ENCODE results near the gene EXOC6B.

Gene EXOC6B

GRCh38 chr2:72271766-72272641 is 553.8 kb downstream of the EXOC6B start:
- Mint-ChIP-seq H3K27ac (no peak overlapping the region), H3K27me3 (no peaks in the 10 kb centered on the region), H3K4me3 (no peak overlapping the region)

GRCh38 chr2:72271276-72271614 is 554.6 kb downstream of the EXOC6B start:
- Mint-ChIP-seq H3K27ac (no peak overlapping the region), H3K9me3 (peaks cover 2% of the 10 kb centered on the region), H3K27me3 (no peaks in the 10 kb centered on the region), H3K4me3 (no peak overlapping the region), H3K4me1 (no peaks in the 10 kb centered on the region), H3K36me3 (no peaks in the 10 kb centered on the region)
- no peak for ATAC-seq

More at GRCh38 chr2:72271766-72272641, 553.8 kb downstream of the EXOC6B start:
- Mint-ChIP-seq H3K9me3 (no peaks in the 10 kb centered on the region), H3K36me3 (no peaks in the 10 kb centered on the region), H3K4me1 (no peaks in the 10 kb centered on the region)
- ATAC-seq = no peak

GRCh38 chr2:72270556-72271275 is 555.1 kb downstream of the EXOC6B start:
- H3K27ac Mint-ChIP-seq = no peak overlapping the region
- no peaks in the 10 kb centered on the region for H3K27me3 Mint-ChIP-seq
- H3K36me3 Mint-ChIP-seq = no peaks in the 10 kb centered on the region
- ATAC-seq = no peak
- H3K4me1 Mint-ChIP-seq = no peaks in the 10 kb centered on the region
- peaks cover 2% of the 10 kb centered on the region for H3K9me3 Mint-ChIP-seq
- no peak overlapping the region for H3K4me3 Mint-ChIP-seq

GRCh38 chr2:72263776-72264060 is 562.1 kb downstream of the EXOC6B start:
- no peaks in the 10 kb centered on the region for H3K27me3 Mint-ChIP-seq
- no peak overlapping the region for H3K27ac Mint-ChIP-seq
- H3K36me3 Mint-ChIP-seq = no peaks in the 10 kb centered on the region
- no peak for ATAC-seq
- H3K4me3 Mint-ChIP-seq = no peak overlapping the region
- H3K4me1 Mint-ChIP-seq = no peaks in the 10 kb centered on the region
- peaks cover 6% of the 10 kb centered on the region for H3K9me3 Mint-ChIP-seq

GRCh38 chr2:72263043-72263775 is 562.6 kb downstream of the EXOC6B start:
- Mint-ChIP-seq H3K36me3 (no peaks in the 10 kb centered on the region), H3K9me3 (peaks cover 6% of the 10 kb centered on the region), H3K4me3 (no peak overlapping the region), H3K27ac (no peak overlapping the region), H3K27me3 (no peaks in the 10 kb centered on the region), H3K4me1 (no peaks in the 10 kb centered on the region)
- ATAC-seq = no peak

- Mint-ChIP-seq H3K9me3 (peaks cover 4% of the 10 kb centered on the region), H3K4me1 (no peaks in the 10 kb centered on the region), H3K36me3 (no peaks in the 10 kb centered on the region), H3K27me3 (no peaks in the 10 kb centered on the region), H3K4me3 (no peak overlapping the region), H3K27ac (no peak overlapping the region)
- ATAC-seq = no peak
Measured at GRCh38 chr2:72261076-72261475, 564.8 kb downstream of the EXOC6B start.

- Mint-ChIP-seq H3K9me3 (peaks cover 9% of the 10 kb centered on the region), H3K4me3 (no peak overlapping the region), H3K27ac (no peak overlapping the region), H3K36me3 (peaks cover 6% of the 10 kb centered on the region), H3K27me3 (no peaks in the 10 kb centered on the region), H3K4me1 (no peaks in the 10 kb centered on the region)
- no peak for ATAC-seq
Measured at GRCh38 chr2:72255540-72255939, 570.3 kb downstream of the EXOC6B start.

GRCh38 chr2:72254831-72255451 is 570.9 kb downstream of the EXOC6B start:
- peaks cover 6% of the 10 kb centered on the region for H3K36me3 Mint-ChIP-seq
- no peaks in the 10 kb centered on the region for H3K27me3 Mint-ChIP-seq
- peaks cover 9% of the 10 kb centered on the region for H3K9me3 Mint-ChIP-seq
- no peak overlapping the region for H3K27ac Mint-ChIP-seq
- H3K4me1 Mint-ChIP-seq = no peaks in the 10 kb centered on the region
- no peak for ATAC-seq
- no peak overlapping the region for H3K4me3 Mint-ChIP-seq

- Mint-ChIP-seq H3K36me3 (peaks cover 9% of the 10 kb centered on the region), H3K27me3 (no peaks in the 10 kb centered on the region), H3K27ac (no peak overlapping the region), H3K4me1 (peaks cover 39% of the 10 kb centered on the region), H3K9me3 (no peaks in the 10 kb centered on the region), H3K4me3 (no peak overlapping the region)
- ATAC-seq = no peak
Measured at GRCh38 chr2:72238311-72238710, 587.5 kb downstream of the EXOC6B start.

GRCh38 chr2:72237549-72237948 is 588.3 kb downstream of the EXOC6B start:
- H3K27ac Mint-ChIP-seq = no peak overlapping the region
- H3K27me3 Mint-ChIP-seq = no peaks in the 10 kb centered on the region
- H3K36me3 Mint-ChIP-seq = peaks cover 9% of the 10 kb centered on the region
- ATAC-seq = no peak
- H3K4me1 Mint-ChIP-seq = peaks cover 38% of the 10 kb centered on the region
- H3K9me3 Mint-ChIP-seq = no peaks in the 10 kb centered on the region
- H3K4me3 Mint-ChIP-seq = no peak overlapping the region

GRCh38 chr2:72236445-72237067 is 589.3 kb downstream of the EXOC6B start:
- no peak for ATAC-seq
- Mint-ChIP-seq H3K9me3 (no peaks in the 10 kb centered on the region), H3K27ac (no peak overlapping the region), H3K36me3 (peaks cover 9% of the 10 kb centered on the region), H3K27me3 (no peaks in the 10 kb centered on the region), H3K4me1 (peaks cover 28% of the 10 kb centered on the region), H3K4me3 (no peak overlapping the region)

GRCh38 chr2:72235497-72236415 is 590.1 kb downstream of the EXOC6B start:
- no peak overlapping the region for H3K27ac Mint-ChIP-seq
- no peaks in the 10 kb centered on the region for H3K27me3 Mint-ChIP-seq
- ATAC-seq = no peak
- H3K4me1 Mint-ChIP-seq = peaks cover 20% of the 10 kb centered on the region
- peaks cover 9% of the 10 kb centered on the region for H3K36me3 Mint-ChIP-seq
- H3K4me3 Mint-ChIP-seq = no peak overlapping the region
- H3K9me3 Mint-ChIP-seq = no peaks in the 10 kb centered on the region

GRCh38 chr2:72233211-72233610 is 592.6 kb downstream of the EXOC6B start:
- no peak for ATAC-seq
- Mint-ChIP-seq H3K9me3 (peaks cover 3% of the 10 kb centered on the region), H3K27me3 (no peaks in the 10 kb centered on the region), H3K4me1 (peaks cover 18% of the 10 kb centered on the region), H3K36me3 (peaks cover 16% of the 10 kb centered on the region), H3K27ac (no peak overlapping the region), H3K4me3 (no peak overlapping the region)

All from stimulated activated memory B cell treated with anti-CD40 and anti-IgM and Interleukin-4, amounts not matched to agents 10 μg/mL and 1 μg/mL and 100 μg/mL, for 72 hours (primary cell).